Putamen (tissue), 1 donor: Measurements from ENCODE around the gene FLNB.
A peak's percentile ranks its signal among the peaks of the same experiment; 100 is the strongest.

Experiments used
- DNase-seq: peaks from one replicate; pipeline ENCODE4 v3.0.0-alpha.2; 2016; ENCODE audit warnings: low spot score

FLNB gene

GRCh38 chr3:58137306-58137705 is 129.1 kb downstream of the FLNB start:
- DNase-seq, result no peak

GRCh38 chr3:58141766-58142345 is 133.6 kb downstream of the FLNB start:
- no peak for DNase-seq

- DNase-seq, result no peak
Measured at GRCh38 chr3:58143417-58144055, 135.3 kb downstream of the FLNB start.

GRCh38 chr3:58144478-58145325 is 136.5 kb downstream of the FLNB start:
- DNase-seq, result no peak

- no peak for DNase-seq
Measured at GRCh38 chr3:58148049-58148448, 139.8 kb downstream of the FLNB start.

- DNase-seq, result no peak
Measured at GRCh38 chr3:58150130-58150809, 142.0 kb downstream of the FLNB start.

GRCh38 chr3:58150810-58151199 is 142.6 kb downstream of the FLNB start:
- no peak for DNase-seq

GRCh38 chr3:58151637-58152036 is 143.4 kb downstream of the FLNB start:
- DNase-seq, result peak; percentile 53

GRCh38 chr3:58152225-58153015 is 144.2 kb downstream of the FLNB start:
- no peak for DNase-seq

- no peak for DNase-seq
Measured at GRCh38 chr3:58153371-58153770, 145.1 kb downstream of the FLNB start.

- no peak for DNase-seq
Measured at GRCh38 chr3:58154626-58155449, 146.6 kb downstream of the FLNB start.

- DNase-seq, result no peak
Measured at GRCh38 chr3:58155838-58156237, 147.6 kb downstream of the FLNB start.

GRCh38 chr3:58157700-58158099 is 149.5 kb downstream of the FLNB start:
- no peak for DNase-seq

GRCh38 chr3:58158442-58159153 is 150.4 kb downstream of the FLNB start:
- DNase-seq, result no peak

- no peak for DNase-seq
Measured at GRCh38 chr3:58160399-58160798, 152.2 kb downstream of the FLNB start.

- no peak for DNase-seq
Measured at GRCh38 chr3:58161435-58162398, 153.5 kb downstream of the FLNB start.

- no peak for DNase-seq
Measured at GRCh38 chr3:58163234-58163633, 155.0 kb downstream of the FLNB start.

GRCh38 chr3:58164199-58164879 is 156.1 kb downstream of the FLNB start:
- no peak for DNase-seq
